NCI-H2029 treated with DMSO at 0.1 percent for 48 hours (cell line): ENCODE data around the gene WAPL.

Experiments
- DNase-seq: peaks from one replicate; lab custom pipeline; 2025; lab: John Stamatoyannopoulos, UW

WAPL gene

GRCh38 chr10:86472061-86472460 is 49.5 kb downstream of the WAPL start:
- no peak for DNase-seq

DNA sequence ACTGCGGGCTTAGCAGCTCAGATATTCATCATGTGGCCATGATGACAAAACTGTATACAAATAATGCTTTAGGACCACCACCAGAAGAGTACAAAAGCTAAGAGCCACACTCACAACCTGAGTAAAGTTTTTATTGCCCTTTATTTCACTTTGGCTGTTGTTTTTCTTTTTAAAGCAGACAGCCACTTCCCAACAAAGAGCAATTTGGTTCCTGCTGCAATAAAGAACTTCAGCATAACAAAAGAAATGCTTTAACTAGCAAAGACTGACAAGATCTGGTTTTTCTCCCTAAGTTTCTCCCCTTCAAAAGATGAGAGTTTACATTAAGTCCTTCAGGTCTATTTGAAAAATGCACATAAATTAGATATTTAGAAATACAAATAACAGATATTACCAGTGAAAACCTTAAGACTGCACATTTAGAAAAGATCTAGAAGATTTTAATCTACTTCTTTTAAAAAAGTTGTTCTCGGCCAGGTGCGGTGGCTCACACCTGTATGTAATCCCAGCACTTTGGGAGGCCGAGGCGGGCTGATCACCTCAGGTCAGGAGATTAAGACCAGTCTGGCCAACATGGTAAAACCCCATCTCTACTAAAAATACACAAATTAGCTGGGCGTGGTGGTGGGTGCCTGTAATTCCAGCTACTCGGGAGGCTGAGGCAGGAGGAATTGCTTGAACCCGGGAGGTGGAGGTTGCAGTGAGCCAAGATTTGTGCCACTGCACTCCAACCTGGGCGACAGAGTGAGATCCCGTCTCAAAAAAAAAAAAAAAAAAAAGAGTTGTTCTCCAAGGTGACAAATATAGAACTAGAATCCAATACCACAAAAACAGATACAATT is 59.4 kb downstream of the WAPL start:
- no peak for DNase-seq

- no peak for DNase-seq
Observed at GRCh38 chr10:86451604-86451960, 70.0 kb downstream of the WAPL start.

DNA sequence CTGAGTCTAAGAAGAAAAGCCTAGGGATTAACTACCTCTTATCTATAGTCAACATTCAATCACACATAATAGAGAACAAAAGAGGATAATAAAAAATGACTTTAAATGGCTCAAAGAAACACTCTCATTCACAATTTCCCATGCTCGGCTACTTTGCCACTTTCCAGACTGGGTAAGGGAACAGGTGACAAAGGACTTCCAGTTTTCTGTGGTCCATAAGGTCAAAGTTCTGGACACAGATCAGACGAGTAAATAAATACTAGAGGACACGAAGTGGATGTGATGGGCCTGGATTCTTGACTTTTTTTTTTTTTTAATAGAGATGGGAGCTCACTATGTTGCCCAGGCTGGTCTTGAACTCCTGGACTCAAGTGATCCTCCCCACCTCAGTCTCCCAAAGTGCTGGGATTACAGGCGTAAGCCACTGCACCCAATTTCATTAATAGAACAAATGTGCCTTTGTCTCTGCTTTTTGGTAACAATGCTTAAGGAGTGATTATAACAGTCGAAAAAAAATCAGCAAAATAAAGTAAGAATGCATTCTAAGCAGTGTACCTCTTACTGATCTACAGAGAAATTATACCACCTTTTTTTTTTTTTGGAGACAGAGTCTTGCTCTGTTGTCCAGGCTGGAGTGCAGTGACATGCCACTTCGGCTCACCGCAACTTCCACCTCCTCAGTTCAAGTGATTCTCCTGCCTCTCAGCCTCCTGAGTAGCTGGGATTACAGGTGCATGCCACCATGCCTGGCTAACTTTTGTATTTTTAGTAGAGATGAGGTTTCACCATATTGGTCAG is 70.6 kb downstream of the WAPL start:
- no peak for DNase-seq

GRCh38 chr10:86449926-86450558 is 71.5 kb downstream of the WAPL start:
- no peak for DNase-seq

DNA sequence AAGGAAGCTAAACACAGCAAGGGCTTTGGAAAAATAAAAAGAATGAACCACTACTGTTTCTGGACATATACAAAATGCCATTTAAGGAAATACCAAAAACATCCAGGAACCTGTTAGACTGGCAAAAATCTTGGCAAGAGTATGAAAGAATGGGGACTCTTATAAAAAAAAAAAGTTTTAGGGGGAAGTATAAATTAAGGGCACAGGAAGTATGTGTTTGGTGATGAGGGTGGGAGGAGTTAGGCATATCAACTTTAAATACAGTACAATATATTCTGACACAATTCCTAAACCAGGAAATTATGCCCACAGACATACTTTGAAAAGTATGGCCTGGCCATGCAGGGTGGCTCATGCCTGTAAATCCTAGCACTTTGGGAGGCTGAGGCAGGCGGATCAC is 74.2 kb downstream of the WAPL start:
- DNase-seq = no peak

- DNase-seq = no peak
Observed at GRCh38 chr10:86446987-86447386, 74.6 kb downstream of the WAPL start.

DNA sequence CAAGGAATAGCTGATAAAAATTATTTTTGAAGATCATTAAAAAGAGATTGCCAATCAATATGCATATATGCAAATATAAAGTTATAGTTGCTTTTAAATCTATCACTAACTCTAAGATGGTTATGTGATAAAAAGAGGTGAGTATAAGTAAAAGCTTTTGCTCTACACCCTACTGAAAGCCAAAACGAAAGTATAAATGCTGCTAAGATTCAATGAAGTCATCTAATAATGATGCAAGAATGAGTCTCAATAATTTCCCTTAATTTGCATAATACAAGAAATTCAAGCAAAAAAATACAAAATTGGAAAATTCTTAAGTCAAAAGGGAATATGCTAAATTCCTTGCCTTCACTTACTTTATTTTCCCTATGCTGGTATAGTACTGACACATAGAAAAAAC is 75.2 kb downstream of the WAPL start:
- no peak for DNase-seq

GRCh38 chr10:86443936-86444335 is 77.7 kb downstream of the WAPL start:
- no peak for DNase-seq

DNA sequence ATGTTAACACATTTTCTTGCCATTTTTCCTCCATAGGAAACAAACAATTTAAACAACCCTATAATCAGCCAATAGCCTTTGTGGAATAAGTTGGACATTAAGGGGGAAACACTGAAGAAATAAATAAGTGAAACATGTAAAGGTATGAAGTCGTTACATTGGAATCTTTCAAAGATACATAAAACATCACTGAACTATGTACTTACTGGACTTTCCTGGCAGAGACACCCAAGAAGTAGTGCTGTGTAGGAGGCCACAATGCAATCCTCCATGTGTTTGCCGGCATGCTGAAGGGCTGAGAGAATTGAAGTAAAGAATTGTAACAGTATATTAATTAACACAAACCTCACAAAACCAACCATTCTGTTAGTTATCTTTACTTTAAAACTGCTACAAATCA is 78.5 kb downstream of the WAPL start:
- no peak for DNase-seq

- DNase-seq = no peak
Observed at GRCh38 chr10:86440874-86441843, 80.4 kb downstream of the WAPL start.

DNA sequence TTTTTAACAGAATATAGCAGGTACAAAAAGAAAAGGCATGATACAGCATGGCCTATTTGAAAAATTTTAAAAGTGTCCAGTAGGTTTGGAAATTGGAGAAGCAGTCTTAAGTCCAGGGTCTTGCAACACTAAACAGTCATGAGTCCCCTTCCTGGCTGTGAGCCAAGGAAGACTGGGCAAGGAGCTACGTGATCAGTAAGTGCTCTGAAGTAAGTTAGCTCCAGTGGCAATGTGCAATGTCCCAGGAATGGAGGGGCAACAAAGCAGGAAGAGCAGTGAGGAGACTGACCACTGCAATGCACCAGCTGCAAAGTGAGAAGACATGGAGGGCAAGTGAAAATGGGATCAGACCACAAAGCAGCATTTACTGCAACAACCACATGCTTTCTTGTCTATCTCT is 82.0 kb downstream of the WAPL start:
- no peak for DNase-seq

- no peak for DNase-seq
Observed at GRCh38 chr10:86438091-86438749, 83.4 kb downstream of the WAPL start.

DNA sequence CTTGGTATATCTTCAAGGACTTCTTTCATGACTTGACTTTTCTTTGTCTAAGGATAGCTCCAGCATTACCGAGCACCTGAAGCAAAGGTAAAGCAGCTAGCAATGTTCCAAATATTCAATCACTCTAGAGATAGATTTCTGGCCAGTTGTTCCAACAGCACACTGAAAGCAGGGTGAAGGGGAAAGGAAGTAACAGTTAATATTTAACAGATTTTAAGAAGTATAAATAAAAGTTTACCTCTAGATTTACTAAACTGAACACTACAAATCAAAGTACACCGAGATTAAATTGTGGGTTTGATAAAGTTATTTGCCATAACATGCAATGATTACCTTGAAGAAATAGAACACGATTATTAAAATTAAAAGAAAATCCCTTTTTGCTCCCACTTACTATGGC is 84.1 kb downstream of the WAPL start:
- no peak for DNase-seq

DNA sequence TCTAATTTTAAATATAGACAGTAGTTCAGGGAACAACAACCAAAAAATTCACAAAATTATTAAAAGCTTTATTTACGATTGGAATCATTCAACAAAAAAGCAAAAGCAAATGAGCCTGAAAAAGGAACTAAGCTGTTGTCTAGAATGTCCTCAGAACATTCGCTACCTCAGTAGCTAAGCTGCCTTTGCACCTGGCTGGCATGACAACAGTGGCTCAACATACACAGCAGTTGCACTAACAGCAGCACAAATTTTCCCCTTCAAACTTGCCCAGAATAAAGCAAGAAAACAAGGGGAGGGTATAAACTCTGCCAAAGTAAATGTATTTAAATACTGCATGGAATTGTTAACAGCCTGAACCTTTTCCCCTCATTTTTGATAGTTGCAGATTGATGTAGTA is 84.6 kb downstream of the WAPL start:
- no peak for DNase-seq

GRCh38 chr10:86434656-86435055 is 86.9 kb downstream of the WAPL start:
- no peak for DNase-seq

DNA sequence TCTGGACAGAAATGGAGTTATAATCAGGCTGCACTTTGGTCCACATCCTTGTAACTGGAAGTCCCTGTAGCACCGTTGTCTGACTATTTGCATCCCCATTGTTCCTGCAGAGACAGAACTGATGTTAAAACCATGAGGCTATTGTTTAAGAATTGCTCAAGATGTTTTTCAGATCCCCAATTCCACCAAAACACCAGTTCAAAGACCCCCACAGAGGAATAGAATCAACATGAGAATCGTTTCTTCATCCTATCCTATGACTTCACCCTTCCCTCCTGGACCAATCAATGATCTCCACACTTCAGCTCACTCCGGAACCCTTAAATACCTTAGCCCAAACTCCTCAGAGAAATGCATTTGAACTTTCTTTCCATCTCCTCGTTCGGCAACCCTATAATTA is 97.9 kb downstream of the WAPL start:
- DNase-seq = no peak

- DNase-seq = no peak
Observed at GRCh38 chr10:86419101-86419500, 102.5 kb downstream of the WAPL start.

GRCh38 chr10:86415583-86415982 is 106.0 kb downstream of the WAPL start:
- no peak for DNase-seq

- no peak for DNase-seq
Observed at GRCh38 chr10:86415116-86415515, 106.5 kb downstream of the WAPL start.

- DNase-seq = no peak
Observed at GRCh38 chr10:86413046-86413728, 108.4 kb downstream of the WAPL start.
